Lower leg skin (tissue), 4 donors: ENCODE data around the gene TESK2. TPM values are rescaled to one million over a fixed set of nuclear protein-coding genes. Genes with fewer than 3 reads are reported as not detected.

Experiments used
- DNase-seq, 2 donors: peaks; one replicate each; pipeline ENCODE4 v3.0.0-alpha.2; 2019; ENCODE audit warnings: low spot score in 2 of 2
- H3K4me3 ChIP-seq: fragments of 200-600 bp; sonication (generic); 2 replicates; pipeline ENCODE4 v1.5.1; 2017; ENCODE audit warnings: mild to moderate bottlenecking, low read depth; ENCODE audit not compliant: poor library complexity, severe bottlenecking
- CTCF ChIP-seq, 3 donors: fragments of 450-650 bp; IDR thresholded peaks; one replicate each; pipeline ENCODE4 v1.5.1; 2016; ENCODE audit warnings: antibody characterized with exemption in 3 of 3, mild to moderate bottlenecking in 3 of 3, moderate library complexity in 2 of 3
- POLR2A ChIP-seq, 2 donors: fragments of 450-650 bp; IDR thresholded peaks; one replicate each; pipeline ENCODE4 v1.6.1; 2016 to 2017; ENCODE audit warnings: antibody characterized with exemption in 2 of 2, mild to moderate bottlenecking in 1 of 2, moderate library complexity in 1 of 2
- WGBS, 2 donors: methylation state at CpG; one replicate each; pipeline ENCODE4 v1.1.5; 2018; 5-methylcytosine and 5-hydroxymethylcytosine counted together
- intact Hi-C: fragments of 100-400 bp; cut with DNase I; formaldehyde crosslinking; loops from one replicate; pipeline ENCODE4 v1.15.0; 2023; ENCODE audit warnings: low total_unique reads
- total RNA-seq, 4 donors: library from RNA; depleted of rRNA; stranded (reverse); fragments of >200 nt; gene quantifications; one replicate each; pipeline ENCODE4 v1.1.0, GENCODE V29; 2016

Gene TESK2
- total RNA-seq, 4 donors from 2014 or later = 16.9 to 23.8 (median 20.0) TPM

GRCh38 chr1:45454464-45454863, 36.5 kb downstream of the TESK2 start:
- no peak overlapping the region for H3K4me3 ChIP-seq
- no peak for DNase-seq
- WGBS, 2 donors = 97% methylated on average over 4 of the region's 4 CpGs
- TF ChIP-seq POLR2A (IDR thresholded peaks at IDR 0.05) (no peak), CTCF (IDR thresholded peaks at IDR 0.05) (no peak)
- intact Hi-C loops = no loop called here

GRCh38 chr1:45452503-45452902, 38.5 kb downstream of the TESK2 start:
- no peak for DNase-seq
- H3K4me3 ChIP-seq = no peak overlapping the region
- TF ChIP-seq POLR2A (IDR thresholded peaks at IDR 0.05) (no peak), CTCF (IDR thresholded peaks at IDR 0.05) (no peak)
- intact Hi-C loops = no loop called here
- 81 to 91% methylated on average over 3 of the region's 3 CpGs for whole genome bisulfite sequencing, 2 donors

GRCh38 chr1:45448357-45448756, 42.6 kb downstream of the TESK2 start:
- whole genome bisulfite sequencing, 2 donors = 97 to 98% methylated on average over 3 of the region's 3 CpGs
- intact Hi-C loops = no loop called here
- TF ChIP-seq POLR2A (IDR thresholded peaks at IDR 0.05) = no peak
- no peak for TF ChIP-seq CTCF (IDR thresholded peaks at IDR 0.05)
- no peak for DNase-seq
- H3K4me3 ChIP-seq = no peak overlapping the region

GRCh38 chr1:45446950-45447672, 43.9 kb downstream of the TESK2 start:
- H3K4me3 ChIP-seq = no peak overlapping the region
- no peak for DNase-seq
- WGBS, 2 donors = 79% methylated on average over 1 of the region's 1 CpG
- TF ChIP-seq CTCF (IDR thresholded peaks at IDR 0.05) = no peak
- TF ChIP-seq POLR2A (IDR thresholded peaks at IDR 0.05) = no peak
- intact Hi-C loops = no loop called here

- DNase-seq = no peak
These were observed 44.4 kb downstream of the TESK2 start for GRCh38 chr1:45446530-45446929.

More at GRCh38 chr1:45446530-45446929, 44.4 kb downstream of the TESK2 start:
- H3K4me3 ChIP-seq = no peak overlapping the region
- WGBS, 2 donors = 55 to 59% methylated on average over 1 of the region's 1 CpG
- no peak for TF ChIP-seq CTCF (IDR thresholded peaks at IDR 0.05)
- no peak for TF ChIP-seq POLR2A (IDR thresholded peaks at IDR 0.05)
- intact Hi-C loops = no loop called here
